SHP77 treated with DMSO at 0.1 percent for 48 hours (cell line): ENCODE measurements around the gene MTG1.
A peak's percentile ranks its signal among the peaks of the same experiment; 100 is the strongest.

ENCODE experiments used
- DNase-seq: peaks from one replicate; lab custom pipeline; 2025; lab: John Stamatoyannopoulos, UW

Gene MTG1, protein sequence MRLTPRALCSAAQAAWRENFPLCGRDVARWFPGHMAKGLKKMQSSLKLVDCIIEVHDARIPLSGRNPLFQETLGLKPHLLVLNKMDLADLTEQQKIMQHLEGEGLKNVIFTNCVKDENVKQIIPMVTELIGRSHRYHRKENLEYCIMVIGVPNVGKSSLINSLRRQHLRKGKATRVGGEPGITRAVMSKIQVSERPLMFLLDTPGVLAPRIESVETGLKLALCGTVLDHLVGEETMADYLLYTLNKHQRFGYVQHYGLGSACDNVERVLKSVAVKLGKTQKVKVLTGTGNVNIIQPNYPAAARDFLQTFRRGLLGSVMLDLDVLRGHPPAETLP

GRCh38 chr10:133394064-133394663 lies at the start of gene MTG1:
MTG1 (plus strand) TSS chr10:133394157; CDS start chr10:133394221, 64 bp downstream.
- DNase-seq: peak; percentile 62

DNA sequence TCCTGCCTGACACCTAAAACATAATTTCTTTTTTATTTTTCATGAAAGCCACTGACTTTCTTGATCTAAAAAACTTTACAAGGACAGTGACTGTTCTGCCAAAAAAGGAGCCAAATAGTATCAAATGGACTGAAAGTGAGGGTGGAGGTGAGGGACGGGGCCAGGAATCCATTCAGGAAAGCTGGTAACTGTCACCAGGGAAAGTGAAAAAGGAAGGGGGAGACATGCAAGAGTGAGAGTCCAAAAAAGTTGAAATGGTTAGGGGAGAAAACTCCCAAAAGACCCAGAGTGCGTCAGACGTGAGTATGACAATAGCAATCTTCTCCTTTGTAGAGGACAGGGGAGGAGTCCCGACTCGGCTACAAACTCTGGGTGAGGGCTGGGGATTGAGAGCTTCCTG lies 49.7 kb upstream of the MTG1 start:
- DNase-seq: no peak

DNA sequence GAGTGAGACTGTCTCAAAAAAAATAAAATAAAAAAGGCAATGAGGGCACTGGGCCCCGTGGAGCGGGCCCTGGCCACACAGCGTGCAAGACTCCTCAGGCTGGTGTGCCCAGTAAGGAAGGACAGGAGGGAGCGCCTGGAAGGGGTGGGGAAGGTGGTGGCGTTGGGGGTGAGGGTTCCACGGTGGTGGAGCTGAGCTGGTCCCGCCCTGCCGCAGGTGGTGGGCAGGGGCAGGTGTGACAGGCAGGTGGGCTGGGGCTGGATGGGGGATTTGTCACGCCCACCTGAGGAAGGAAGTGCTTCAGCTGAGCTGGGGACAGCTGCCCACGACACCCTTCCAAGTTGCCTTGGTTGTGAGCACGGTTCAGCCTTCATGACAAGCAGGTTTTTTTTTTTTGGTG lies 47.5 kb upstream of the MTG1 start:
- no peak for DNase-seq

- DNase-seq: no peak
Observed at GRCh38 chr10:133347710-133348517, 46.0 kb upstream of the MTG1 start.

DNA sequence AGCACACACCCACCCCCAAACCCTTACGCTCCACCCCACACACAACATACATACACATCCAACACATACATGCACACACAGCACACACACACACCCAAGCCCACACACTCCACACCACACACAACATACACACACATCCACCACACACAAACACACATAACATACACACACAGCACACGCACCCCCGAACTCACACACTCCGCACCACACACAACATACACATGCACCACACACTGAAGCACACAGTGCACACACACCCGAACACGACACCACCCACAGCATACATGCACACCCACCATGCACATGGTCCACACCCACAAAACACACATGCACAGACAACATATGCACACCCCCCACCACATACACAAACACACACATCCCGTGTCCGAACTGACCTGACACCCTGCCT lies 44.8 kb upstream of the MTG1 start:
- DNase-seq: no peak

DNA sequence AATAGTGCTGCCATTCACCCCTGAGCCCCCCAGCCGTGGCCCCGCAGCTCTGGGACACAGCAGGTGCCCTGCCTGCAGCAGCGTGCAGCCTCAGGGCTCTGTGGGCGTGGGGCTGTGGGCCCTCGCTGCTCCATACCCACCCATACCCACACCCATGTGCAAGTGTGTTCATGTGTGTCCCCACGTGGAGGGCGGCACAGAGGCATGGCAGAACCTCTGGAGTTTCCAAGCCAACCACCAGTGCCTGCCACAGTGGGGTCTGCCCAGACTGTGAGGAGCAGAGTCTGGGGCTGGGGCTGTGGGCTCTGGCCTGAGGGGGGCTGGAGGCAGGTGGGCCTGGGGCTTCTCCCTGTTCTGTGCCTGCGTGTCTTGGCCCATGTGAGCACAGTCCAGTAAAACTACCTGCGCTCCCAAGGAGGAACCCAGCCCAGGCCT lies 44.4 kb upstream of the MTG1 start:
- no peak for DNase-seq

DNA sequence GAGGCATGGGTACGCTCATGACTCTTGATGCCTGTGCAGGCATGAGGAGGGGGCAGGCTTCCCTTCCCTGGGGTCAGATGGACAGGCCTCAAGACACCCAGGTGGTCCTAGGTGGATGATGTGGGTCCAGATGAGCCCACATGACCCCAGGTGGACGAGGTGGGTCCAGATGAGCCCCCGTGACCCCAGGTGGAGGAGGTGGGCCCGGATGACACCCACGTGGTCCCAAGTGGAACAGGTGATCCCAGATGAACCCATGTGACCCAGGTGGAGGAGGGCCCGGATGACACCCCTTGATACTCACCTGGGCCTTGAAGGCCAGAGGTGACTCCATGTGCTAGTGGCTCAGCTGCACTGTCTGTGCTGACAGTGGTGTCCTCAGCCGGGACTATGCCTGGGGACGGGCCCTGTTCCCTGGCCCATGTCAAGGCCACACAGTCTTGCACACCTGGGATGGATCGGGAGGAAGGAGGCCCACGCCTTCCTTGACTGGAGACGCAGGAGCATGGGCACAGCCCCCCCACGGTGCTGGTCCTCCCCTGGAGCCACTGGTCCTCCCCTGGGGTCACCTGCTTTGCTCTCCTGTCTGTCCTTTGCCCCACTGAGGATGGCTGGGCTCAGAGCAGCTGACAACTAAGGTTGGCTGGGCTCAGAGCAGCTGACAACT lies 43.5 kb upstream of the MTG1 start:
- DNase-seq: no peak

DNA sequence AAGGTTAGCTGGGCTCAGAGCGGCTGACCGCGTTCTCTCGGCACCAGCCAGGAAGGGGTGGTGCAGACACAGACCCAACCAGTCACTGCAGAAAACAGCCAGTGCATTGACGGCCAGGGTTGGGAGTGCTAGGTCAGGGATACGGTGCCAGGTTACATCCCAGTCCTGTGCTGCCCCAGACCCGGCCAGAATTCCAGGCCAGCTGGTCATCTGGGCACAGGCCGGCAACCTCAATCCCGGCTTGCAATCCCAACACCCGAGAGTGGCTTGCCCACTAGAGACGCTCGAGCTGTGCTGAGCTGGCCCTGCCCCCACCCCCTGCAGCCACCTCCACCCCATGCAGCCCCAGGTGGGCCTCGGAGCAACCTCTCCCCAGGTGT lies 43.0 kb upstream of the MTG1 start:
- DNase-seq: no peak

- DNase-seq: no peak
Observed at GRCh38 chr10:133351408-133352318, 42.3 kb upstream of the MTG1 start.

DNA sequence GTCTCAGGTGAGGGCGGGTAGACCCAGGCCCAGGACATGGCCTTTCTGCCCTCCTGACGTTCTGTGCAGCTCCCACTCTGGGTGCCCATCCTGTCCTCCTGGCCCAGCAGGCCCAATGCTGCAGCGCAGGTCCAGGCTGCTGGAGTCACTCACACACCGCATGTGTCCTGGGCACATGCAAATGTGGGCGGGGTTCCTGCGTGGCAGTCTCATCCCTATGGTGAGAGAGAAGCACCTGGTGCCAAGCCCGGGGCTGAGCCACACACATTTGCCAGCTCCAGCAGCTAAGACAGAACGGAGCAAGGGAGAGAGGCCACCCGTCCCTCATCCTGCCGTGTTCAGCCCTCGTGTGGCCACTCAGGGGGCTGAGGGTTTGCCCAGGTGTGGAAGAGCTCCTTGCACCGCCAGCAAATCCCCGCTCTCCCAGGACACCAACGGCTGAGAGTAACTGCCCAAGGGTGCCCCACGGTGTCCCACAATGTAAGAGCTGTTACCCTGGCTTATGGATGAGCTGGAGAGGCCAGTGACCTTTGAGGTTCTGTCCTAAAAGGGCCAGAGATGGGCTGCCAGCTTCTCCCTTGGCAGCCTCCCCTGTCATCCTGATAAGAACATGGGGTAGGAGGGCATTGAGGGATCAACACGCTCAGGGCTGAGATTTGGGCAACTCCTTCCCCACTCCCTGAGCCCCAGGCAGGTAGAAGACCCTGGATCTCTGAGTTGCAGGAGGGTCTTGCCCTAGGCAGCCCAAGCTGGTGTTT lies 40.6 kb upstream of the MTG1 start:
- DNase-seq: no peak

- DNase-seq: no peak
Observed at GRCh38 chr10:133353988-133354605, 39.9 kb upstream of the MTG1 start.

- DNase-seq: no peak
Observed at GRCh38 chr10:133354672-133355240, 39.2 kb upstream of the MTG1 start.

- DNase-seq: no peak
Observed at GRCh38 chr10:133355266-133355665, 38.7 kb upstream of the MTG1 start.

- DNase-seq: no peak
Observed at GRCh38 chr10:133355991-133356390, 38.0 kb upstream of the MTG1 start.

GRCh38 chr10:133356549-133357284 lies 37.2 kb upstream of the MTG1 start:
- no peak for DNase-seq

- peak; percentile 58 for DNase-seq
Observed at GRCh38 chr10:133357285-133358161, 36.4 kb upstream of the MTG1 start, which contains the start of gene FUOM. FUOM (minus strand) TSS chr10:133358019; CDS start chr10:133358007, 12 bp downstream.

DNA sequence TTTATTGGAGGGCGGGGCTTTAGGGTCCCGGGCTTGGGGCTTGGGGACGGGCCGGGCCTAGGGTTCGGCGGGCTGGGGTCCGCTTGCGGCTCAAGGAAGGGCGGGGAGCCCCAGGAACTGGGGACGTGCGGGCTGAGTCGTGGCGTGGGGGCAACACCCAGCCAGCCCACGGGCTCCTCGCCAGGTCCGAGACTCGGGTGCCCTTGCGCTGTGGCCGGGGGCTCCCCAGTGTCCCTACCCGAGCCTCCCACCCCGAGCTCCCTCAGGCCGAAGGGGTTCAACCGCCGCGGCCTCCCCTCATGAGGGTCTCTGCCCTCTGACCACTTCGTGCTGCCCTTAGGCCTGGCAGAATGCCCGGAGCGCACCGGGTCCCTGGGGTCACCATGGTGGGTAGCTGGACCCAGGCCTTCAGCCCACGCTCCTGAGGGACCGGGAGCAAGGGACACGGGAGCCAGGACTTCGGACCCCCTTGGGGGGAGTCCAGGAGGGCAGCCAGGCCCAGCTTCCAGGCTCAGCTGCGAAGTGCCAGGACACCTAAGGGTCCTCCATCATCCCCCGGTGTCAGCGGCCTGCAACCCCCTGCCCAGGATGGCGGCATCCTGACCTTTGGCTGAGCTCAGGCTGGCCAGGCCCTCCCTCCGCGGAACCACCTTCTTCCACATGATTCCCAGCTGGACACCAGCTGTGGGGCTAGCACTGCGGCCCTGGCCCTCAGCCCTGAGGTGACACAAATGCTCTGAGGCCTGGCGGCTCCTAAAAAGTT lies 35.6 kb upstream of the MTG1 start:
- no peak for DNase-seq
